ENCODE data around the gene NACA2. TPM values are rescaled to one million over a fixed set of nuclear protein-coding genes. Genes with fewer than 3 reads are reported as not detected.

Gene NACA2
- total and polyA plus RNA-seq, 4 donors, result 0.08 to 0.32 TPM; not detected in 2

DNA sequence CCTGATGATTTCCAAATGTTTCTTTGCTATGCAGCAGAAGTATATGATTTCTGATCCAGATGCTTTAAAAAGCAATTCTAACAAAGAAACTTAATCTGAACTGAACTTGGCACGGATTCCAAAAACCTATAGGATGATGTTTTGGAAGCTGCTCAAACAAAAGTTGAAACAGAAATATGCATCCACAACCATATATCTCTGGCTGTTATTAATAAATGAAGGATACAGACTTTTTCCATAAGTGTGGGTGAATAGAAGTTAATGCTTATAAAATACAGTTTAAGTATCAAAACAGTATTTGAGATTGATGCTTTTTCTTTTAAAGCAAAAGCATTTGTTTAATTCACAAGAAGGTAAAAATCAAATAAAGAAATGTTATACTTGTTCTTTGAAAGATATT lies 27.9 kb upstream of the NACA2 start:
- Histone ChIP-seq H3K36me3 (ENCODE audit: control insufficient read depth in 4 of 4, insufficient read depth in 3 of 4, low read depth in 1 of 4, low read length in 3 of 4) (no peaks in the 10 kb centered on the region), H3K27me3 (ENCODE audit: control insufficient read depth in 4 of 4, insufficient read depth in 4 of 4, low read length in 3 of 4) (no peaks in the 10 kb centered on the region), H3K9me3 (ENCODE audit: control insufficient read depth in 4 of 4, low read length in 3 of 4) (peaks cover 0 to 5% (median 0%) of the 10 kb centered on the region in 4 donors), H3K27ac (ENCODE audit: low read depth in 1 of 2, low read length in 2 of 2) (no peak overlapping the region), H3K9ac (ENCODE audit: low read depth in 1 of 2, low read length in 2 of 2) (no peak overlapping the region), H3K4me3 (ENCODE audit: low read depth in 1 of 3, low read length in 3 of 3) (no peak overlapping the region), H3K4me1 (ENCODE audit: control insufficient read depth in 4 of 4, insufficient read depth in 4 of 4, low read length in 3 of 4) (peaks cover 0 to 3% (median under 1%) of the 10 kb centered on the region in 4 donors)
- 75% methylated on average over 1 of the region's 1 CpG for WGBS
- no peak for TF ChIP-seq REST (IDR thresholded peaks at IDR 0.05)
- DNase-seq (ENCODE audit: low spot score), result no peak

- 86% methylated on average over 4 of the region's 4 CpGs for WGBS
- DNase-seq (ENCODE audit: low spot score), result no peak
- no peak overlapping the region for H3K4me3 ChIP-seq (ENCODE audit: low read depth in 1 of 3, low read length in 3 of 3)
These were observed 26.3 kb upstream of the NACA2 start for GRCh38 chr17:61617330-61617729.

More at GRCh38 chr17:61617330-61617729, 26.3 kb upstream of the NACA2 start:
- peaks cover 0 to 5% (median 0%) of the 10 kb centered on the region in 4 donors for H3K9me3 ChIP-seq (ENCODE audit: control insufficient read depth in 4 of 4, low read length in 3 of 4)
- H3K9ac ChIP-seq (ENCODE audit: low read depth in 1 of 2, low read length in 2 of 2), result no peak overlapping the region
- H3K4me1 ChIP-seq (ENCODE audit: control insufficient read depth in 4 of 4, insufficient read depth in 4 of 4, low read length in 3 of 4), result peaks cover 0 to 3% (median under 1%) of the 10 kb centered on the region in 4 donors
- H3K27me3 ChIP-seq (ENCODE audit: control insufficient read depth in 4 of 4, insufficient read depth in 4 of 4, low read length in 3 of 4), result no peaks in the 10 kb centered on the region
- TF ChIP-seq, protein P1, sequence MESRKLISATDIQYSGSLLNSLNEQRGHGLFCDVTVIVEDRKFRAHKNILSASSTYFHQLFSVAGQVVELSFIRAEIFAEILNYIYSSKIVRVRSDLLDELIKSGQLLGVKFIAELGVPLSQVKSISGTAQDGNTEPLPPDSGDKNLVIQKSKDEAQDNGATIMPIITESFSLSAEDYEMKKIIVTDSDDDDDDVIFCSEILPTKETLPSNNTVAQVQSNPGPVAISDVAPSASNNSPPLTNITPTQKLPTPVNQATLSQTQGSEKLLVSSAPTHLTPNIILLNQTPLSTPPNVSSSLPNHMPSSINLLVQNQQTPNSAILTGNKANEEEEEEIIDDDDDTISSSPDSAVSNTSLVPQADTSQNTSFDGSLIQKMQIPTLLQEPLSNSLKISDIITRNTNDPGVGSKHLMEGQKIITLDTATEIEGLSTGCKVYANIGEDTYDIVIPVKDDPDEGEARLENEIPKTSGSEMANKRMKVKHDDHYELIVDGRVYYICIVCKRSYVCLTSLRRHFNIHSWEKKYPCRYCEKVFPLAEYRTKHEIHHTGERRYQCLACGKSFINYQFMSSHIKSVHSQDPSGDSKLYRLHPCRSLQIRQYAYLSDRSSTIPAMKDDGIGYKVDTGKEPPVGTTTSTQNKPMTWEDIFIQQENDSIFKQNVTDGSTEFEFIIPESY (IDR thresholded peaks at IDR 0.05), result no peak
- TF ChIP-seq ATF3 (IDR thresholded peaks at IDR 0.05), result no peak
- TF ChIP-seq RAD21 (IDR thresholded peaks at IDR 0.05), result no peak
- TF ChIP-seq JUND (IDR thresholded peaks at IDR 0.05), result no peak
- no peak for TF ChIP-seq NR2F2 (IDR thresholded peaks at IDR 0.05)
- no peak for TF ChIP-seq FOXA2 (IDR thresholded peaks at IDR 0.05)
- no peak for TF ChIP-seq FOXA1 (IDR thresholded peaks at IDR 0.05)
- TF ChIP-seq HNF4A (conservative IDR thresholded peaks at IDR 0.05), result no peak
- TF ChIP-seq EGR1 (IDR thresholded peaks at IDR 0.05; ENCODE audit: low read depth in 2 of 2), result no peak
- no peak for TF ChIP-seq MAX (IDR thresholded peaks at IDR 0.05)
- no peak for TF ChIP-seq HNF4G (IDR thresholded peaks at IDR 0.05)
- no peak for TF ChIP-seq GABPA (IDR thresholded peaks at IDR 0.05 in 1 of 2, conservative IDR thresholded peaks at IDR 0.05 in 1 of 2)
- no peak for TF ChIP-seq RXRA (IDR thresholded peaks at IDR 0.05)
- TF ChIP-seq REST (IDR thresholded peaks at IDR 0.05), result no peak
- no peak for TF ChIP-seq TAF1 (conservative IDR thresholded peaks at IDR 0.05)
- no peak overlapping the region for H3K27ac ChIP-seq (ENCODE audit: low read depth in 1 of 2, low read length in 2 of 2)
- no peaks in the 10 kb centered on the region for H3K36me3 ChIP-seq (ENCODE audit: control insufficient read depth in 4 of 4, insufficient read depth in 3 of 4, low read depth in 1 of 4, low read length in 3 of 4)
